ENCODE data around the gene IL6R.
"Not testable (repeated sequence)": the region's sequence is repeated elsewhere in the genome, so short reads cannot be mapped to it uniquely, and the experiment has no call there.

IL6R gene

DNA sequence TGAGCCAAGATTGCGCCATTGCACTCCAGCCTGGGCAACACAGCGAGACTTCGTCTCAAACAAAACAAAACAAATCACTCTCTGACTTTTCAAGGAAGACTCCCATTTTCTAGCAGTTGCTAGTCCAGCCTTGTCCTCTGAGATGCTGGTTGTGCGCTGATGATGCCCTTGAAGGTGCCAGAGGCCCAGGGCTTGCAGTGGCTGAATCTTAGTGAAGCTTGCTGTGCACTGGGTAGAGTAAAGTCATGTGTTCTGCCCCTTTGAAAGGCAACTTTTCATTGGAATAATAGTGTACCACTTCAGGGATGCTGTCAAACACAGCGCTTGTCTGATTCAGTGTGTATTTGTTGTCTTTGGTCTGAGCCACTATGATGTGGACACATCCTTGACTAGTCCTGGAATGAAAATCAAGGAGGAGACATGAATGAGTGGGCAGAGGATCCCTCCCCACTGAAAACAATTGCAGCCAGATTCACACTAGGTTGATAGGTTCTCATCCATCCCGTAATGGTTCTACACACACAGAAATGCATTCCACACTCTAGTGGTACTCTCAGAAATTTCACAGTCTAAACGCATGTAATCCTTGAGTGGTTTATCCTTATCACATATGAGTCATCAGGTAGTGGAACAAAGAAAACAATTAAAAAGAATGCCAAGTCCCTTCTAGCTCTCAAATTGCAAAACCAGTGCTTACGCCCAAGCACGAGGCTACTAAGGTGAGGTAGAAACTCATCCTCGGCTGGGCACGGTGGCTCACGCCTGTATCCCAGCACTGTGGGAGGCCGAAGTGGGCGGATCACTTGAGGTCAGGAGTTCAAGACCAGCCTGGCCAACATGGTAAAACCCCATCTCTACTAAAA is 79.0 kb downstream of the IL6R start:
- peak; percentile 33 for DNase-seq (ENCODE audit: low read depth)

DNA sequence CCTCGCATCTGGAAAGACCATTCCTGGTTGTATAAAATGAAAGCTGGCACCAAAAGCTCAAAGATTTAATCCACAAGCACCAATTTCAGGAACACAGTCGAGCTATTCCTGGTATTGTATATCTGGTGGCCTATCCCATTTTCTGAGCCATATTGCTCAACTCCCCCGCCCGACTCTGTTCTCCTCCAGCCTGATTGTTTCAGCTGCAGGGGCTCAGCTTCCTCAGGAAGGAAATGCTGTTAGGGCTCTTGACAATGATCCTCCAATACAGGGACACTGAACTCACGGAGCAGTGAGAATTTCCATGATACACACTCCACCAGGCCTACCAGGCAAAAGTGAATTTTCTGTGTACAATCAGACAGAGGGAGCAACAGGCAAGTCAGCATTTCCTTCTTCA is 80.0 kb downstream of the IL6R start:
- DNase-seq (ENCODE audit: low read depth) = no peak

DNA sequence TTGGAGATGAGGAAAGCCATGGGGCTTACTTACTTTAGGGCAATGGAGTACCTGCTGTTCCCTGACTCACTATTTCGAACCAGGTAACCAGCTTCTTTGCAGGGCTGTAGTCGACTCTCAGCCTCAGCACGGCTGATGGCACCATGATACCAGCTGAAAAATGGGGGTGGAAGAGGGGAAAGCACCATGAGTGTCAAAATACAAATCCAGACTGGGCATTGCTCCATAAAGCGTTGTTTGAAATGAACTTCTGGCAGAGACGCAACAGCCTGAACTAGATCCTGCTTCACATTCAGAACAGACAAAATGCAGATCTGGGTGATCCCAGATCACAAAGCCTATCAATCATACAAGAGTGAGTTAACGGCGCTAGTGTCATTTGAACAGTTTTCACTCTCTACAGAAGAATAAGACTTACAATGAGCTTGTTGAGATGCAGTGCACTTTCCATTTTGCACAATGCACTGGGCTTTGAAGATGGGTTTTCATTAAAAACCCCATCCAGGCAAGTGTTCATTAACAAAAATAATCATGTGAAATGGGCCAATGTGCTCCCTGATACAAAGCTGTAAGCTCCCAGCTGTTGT is 80.9 kb downstream of the IL6R start:
- no peak for DNase-seq (ENCODE audit: low read depth)

DNA sequence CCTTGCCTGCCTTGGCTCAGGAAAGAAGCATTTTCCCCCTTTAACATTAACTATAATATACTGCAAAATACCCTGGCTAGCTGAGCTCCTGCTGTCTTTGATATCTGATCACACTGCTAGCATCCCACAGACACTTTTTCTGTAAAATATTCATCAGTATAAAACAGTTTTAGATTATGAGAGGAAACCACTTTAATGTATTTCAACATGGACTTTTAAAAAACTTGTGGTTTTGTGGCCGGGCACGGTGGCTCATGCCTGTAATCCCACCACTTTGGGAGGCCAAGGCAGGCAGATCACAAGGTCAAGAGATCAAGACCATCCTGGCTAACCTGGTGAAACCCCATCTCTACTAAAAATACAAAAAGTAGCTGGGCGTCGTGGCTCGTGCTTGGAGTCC is 81.6 kb downstream of the IL6R start:
- not testable (repeated sequence) for DNase-seq (ENCODE audit: low read depth)

DNA sequence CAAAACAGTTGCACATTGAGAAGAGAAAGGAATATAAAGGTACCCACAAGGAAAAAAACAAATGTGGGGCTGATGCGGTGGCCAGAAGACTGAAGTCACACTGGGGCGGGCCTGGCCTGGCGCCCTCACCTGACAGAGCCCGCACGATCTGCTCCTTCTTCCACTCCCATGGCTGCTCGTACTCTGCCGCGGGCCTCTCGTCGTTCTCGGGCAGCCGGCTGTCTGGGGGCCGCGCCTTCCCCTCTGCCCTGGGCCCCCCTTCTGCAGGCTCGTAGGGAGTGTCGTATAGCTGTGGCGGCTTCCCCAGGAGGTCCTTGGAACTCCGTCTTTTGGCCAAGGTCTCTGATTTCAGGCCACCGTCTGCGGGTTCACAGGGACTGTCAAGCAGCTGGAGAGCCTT is 83.8 kb downstream of the IL6R start:
- DNase-seq (ENCODE audit: low read depth) = no peak

DNA sequence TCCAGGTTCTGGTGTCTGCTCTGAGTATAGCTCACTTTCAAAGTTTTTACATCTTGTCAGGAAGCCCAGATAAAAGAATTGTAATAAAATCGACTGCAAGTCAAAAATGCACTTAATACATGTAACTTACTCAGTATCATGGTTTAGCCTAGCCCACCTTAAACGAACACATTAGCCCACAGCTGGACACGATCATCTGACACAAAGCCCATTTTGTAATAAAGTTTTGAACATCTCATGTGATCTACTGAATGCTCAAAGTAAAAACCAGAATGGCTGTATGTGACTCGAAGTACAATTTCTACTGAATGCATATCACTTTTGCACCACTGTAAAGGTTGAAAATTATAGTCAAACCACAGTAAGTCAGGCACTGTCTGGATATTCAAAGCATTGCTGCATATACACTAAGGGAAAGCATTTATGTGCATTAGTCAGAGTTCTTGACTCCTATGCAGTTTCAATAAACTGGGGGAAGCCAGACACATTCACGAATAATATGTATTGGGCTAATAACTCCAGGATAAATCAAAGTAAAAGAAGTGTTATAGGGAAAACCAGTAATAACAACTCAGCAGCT is 84.6 kb downstream of the IL6R start:
- no peak for DNase-seq (ENCODE audit: low read depth)

DNA sequence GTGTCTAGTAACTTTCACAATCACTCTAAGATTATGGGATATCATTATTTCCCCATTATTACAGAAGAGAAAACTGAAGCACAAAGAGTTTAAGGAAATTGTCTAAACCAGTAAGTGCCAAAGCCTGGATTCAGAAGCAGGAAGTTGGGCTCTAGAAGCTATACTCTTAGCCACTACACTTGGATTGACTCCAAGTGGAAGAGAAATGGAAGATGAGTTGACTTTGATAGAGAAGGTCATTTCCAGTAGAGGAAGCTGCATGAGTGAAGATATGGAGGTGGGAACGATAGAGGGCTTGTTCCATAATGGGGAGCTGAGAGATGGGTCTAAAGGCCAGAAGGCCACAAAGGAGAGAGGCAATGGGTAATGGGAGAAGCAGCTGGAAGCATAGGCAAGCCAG is 85.2 kb downstream of the IL6R start:
- no peak for DNase-seq (ENCODE audit: low read depth)

DNA sequence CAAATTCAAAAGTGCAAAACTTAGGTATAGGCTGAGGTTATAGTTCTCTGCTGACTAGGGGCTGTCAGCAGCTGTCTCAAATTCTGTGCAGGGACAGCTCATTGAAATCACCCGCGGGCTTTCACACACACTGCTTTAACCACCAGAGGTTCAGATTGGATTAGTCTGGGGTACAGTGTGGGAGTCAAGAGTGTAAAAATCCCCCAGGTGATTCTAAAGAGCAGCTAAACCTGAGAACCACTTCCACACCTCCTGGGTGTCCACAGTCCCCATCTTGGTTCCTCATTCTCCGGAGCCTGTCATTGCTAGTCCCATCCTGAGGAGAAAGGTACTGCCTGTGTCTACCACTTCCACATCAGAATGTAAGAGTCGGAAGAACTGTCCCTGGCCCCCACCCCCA is 87.0 kb downstream of the IL6R start:
- DNase-seq (ENCODE audit: low read depth) = no peak

DNA sequence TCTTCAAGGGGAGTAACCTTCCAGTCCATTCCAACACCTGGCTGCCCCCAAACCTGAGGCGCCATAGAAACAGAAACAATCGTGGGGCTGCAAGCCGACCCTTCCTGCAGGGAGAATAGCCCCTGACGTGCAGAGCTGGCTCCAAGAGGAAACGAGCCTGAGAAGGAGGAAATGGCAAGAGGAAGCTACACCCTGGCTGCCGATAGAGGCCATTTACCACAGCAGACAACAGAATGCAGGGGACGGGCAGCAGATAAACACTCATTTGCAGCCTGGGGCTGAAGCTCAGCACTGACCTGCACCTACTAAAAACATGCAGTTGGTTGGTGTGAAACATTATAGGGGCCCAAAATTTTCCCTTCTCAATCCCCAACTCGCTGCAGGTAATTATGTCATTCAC is 88.1 kb downstream of the IL6R start:
- DNase-seq (ENCODE audit: low read depth) = no peak

DNA sequence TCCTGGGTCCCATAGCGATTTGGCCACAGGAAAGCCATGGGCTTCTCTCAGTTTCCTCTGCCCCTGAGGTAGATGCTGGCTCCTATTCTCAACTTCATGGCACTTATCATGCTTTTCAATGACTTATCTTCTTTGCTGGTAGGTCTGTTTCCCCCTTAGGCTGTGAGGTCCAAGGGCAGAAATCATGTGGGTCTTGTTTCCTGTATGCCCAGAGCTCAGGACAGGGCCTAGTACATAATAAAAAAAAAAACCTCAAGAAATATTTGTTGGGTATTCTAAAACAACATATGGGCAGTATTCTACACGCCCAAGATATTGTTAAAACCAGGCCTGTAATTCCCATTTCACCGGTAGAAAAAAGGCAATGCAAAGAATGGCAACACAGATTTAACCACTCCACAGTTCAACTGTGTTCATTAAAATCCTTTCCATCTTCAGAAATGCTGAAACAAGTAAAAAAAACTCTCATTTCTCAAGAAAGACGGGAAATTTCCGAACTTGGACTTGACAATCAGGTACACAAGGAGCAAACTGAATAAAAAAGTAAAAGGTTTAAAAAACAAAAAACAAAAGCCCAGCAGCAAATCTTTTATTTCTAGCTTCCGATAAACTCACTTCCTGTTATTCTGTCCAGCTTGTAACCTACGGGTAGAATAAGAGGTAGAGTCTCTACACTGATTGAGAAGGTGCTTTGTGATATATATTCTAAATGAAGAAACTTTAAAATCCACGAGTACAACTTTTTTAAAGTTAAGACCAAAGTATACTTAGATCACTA is 90.5 kb downstream of the IL6R start:
- no peak for DNase-seq (ENCODE audit: low read depth)

DNA sequence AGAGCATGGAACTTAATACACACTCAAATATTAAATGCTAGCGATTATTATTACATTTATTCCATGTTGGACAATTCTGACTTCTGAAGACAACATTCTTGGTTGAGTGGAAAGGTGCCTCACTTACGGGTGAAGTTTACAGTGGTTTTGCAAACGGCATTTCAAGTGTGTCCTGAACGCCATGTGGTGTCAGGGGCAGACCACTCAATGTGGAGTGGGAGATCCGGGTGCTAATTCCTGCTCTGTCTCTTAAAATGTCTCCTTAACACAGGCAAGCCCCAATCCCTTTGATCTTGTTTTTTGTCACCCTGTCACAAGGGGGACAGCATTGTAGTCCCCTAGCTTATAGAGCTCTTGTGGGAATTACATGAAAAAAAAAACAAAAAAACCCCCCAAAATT is 91.2 kb downstream of the IL6R start:
- DNase-seq (ENCODE audit: low read depth) = no peak

DNA sequence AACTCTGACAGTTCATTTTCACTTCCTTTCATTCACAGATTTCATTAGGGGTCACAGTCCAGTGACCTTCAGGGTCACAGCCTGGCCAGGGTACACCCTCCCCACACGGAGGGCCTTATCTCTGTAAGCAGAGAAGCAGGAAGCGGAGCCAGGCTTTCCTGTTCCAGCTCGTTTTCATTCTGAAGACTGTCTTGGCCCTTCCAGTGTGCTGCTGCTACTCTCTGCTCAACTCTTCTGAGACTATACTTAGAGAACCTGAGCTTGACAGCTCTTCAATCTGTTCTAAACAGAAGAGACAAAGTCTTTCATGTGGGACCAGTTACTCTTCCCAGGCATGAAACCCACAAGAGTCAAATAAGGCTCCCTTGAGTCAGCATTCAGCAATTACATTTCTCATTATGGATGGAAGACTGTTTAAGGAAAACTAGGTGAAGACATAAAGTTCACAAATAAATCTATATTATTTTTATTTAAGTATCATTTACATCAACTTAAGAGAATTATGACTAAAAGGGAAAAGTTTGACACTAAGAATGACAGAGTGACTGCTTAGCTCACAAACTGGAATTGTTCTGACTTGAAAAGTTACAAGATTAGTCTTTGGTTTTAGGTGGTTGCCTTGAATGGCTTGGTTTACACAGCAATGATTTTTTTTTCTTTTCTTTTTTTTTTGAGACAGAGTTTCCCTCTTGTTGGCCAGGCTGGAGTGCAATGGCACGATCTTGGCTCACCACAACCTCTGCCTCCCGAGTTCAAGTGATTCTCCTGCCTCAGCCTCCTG is 92.1 kb downstream of the IL6R start:
- no peak for DNase-seq (ENCODE audit: low read depth)

DNA sequence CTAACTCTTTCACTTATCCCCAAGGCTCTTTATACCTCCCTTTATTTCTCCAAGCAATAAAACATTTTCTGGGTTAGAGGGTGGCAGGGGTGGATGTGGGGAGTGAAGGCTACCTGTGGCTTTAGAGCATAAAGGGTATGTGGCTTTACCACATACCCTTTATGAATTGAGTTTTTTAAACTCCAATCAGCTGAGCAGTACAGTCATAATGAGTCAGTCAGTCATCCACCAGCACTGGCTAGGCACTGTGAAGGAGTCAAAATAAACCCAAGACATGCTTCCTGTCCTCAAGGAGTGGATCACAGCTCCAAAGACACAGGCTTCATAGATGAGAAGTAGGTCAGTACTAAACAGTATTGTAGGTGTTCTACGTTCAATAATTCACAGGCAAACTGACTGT is 94.3 kb downstream of the IL6R start:
- no peak for DNase-seq (ENCODE audit: low read depth)

DNA sequence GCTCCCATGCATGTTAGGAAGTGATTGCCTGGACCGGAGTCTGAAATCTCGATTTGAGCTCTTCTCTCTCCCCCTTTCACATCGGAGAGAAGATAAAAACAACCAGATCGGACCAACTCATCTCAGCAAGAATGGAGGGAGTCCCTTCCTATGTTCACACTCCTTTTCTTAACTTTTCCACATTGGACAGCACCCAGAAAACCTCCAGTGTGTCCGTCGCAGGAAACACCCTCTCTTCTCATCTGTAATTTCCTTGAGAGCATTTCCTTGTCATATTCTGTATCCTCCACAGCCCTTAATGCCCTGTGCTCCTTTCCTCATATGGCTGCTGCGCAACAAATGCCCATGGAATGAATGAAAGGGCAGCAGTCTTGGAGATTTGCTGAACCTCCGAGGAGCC is 95.4 kb downstream of the IL6R start:
- DNase-seq (ENCODE audit: low read depth) = no peak

DNA sequence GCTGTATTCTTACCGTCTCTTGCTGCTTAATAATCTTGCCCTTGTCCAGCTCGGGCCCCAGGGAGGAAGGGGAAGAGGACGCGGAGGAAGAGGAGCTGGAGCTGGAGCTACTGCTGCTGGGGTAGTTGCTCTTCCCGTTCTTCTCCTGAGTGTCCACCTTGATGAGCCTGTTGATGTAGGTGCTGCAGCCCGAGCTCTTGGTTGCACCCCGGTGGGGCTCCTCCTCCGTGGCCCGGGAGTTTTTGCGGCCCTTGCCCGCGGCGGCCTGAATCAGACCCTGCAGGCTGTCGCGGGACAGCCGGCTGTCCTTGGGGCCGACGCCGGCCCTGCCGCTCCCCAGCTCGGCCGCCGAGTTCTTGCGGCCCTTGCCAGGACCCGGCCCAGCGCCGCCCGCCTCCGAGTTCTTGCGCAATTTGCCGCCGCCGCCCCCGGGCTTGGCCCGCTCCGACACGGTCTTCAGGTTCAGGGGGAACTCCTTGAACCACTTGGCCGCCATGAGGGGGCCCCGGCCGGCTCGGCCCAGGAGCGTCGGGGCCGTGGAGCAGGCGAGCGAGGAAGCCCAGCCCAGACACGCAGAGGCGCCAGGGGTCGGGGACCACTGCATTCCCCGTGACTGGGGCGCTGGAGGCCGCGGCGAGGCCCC is 96.4 kb downstream of the IL6R start:
- no peak for DNase-seq (ENCODE audit: low read depth)

DNA sequence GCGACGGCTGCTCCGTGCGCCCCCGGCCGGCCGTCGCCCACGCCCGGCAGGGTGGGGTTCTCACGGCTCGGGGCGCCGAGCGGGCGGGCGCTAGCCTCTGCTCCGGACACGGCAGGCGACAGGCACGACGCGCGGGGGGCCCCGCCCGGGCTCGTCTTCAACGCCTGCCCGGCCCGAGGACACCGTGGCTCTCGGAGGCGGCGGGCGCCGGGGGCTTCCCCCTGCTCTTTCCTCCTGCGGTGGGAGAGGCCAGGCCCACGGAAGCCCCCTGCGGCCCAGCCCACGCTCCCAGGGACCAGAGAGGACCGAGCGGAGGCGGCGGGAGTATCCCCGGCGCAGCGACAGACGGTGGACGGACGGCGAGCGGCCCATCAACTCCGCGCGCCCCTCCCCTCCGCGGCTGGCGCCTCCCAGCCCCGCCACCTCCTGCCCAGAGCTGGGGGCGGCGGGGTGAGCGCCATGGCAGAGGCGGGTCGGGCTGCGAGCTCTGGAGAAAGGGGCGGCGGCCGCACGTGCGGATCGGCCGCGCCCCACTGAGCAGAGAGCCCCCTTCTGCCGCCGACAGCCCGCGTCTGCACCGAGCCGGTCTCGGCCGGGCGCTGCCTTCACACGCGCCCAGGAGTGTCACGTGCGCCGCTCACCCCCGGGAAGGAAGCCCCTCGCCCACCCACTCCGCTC is 97.1 kb downstream of the IL6R start, which contains the start of the genes SHE and TDRD10:
Gene SHE (minus strand): TSS at position 347 of the 678 bp plus-strand sequence. CDS start 386 bp downstream, outside the sequence.
Gene TDRD10 (plus strand): TSS at position 154 of the 678 bp plus-strand sequence. CDS start 4,685 bp downstream, outside the sequence.
- DNase-seq (ENCODE audit: low read depth) = no peak

DNA sequence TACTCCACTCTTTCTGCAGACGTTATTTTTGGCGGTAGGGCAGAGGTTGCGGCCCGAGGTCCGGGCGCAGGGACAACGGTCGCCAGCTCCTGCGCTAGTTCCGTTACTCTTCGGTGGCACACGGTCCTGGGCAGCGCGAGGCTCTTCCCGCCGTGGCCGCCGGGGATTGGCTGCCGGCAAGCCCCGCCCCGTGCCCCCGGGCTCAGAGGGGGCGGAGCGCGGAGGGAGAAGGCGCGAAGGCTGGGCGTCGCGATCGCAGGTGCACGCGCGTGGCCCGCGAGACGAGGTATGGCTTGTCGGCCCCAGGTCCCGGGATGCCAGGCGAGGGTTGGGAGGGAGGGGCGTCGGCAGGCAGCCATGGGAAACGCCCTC is 97.6 kb downstream of the IL6R start:
- DNase-seq (ENCODE audit: low read depth) = no peak

DNA sequence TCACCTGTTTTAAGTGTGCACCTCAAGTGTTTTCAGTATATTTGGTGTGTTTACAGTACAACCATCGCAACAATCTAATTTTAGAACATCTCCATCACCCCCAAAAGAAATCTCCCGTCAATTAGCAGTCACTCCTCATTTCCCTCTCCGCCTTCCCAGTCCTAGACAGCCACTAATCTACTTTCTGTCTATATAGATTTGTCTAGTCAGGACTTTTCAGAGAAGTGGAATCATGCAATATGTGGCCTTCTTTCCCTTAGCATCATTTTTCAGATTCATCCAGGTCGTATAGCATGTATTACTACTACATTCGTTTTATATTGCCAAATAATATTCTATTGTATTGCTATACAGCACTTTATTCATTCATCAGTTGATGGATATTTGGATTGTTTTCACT is 98.8 kb downstream of the IL6R start:
- DNase-seq (ENCODE audit: low read depth) = no peak

DNA sequence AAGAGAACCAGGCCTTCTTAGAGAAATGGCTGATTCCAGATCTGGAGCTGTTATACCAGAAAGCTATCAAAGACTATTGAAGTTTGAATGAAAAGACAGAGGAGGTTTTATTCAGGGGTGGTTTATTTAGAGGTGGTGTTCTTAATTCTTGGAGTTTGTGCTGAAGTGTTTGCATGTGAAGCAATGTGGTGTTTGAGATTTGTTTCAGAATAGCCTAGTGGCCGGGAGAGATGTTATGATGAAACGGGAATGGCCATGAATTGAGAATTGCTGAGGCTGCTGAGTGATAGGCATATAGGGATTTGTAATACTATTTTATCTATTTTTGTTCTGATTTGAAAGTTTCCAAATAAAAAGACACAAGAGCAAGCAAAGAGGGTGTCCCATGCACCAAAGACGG is 107.6 kb downstream of the IL6R start:
- no peak for DNase-seq (ENCODE audit: low read depth)

DNA sequence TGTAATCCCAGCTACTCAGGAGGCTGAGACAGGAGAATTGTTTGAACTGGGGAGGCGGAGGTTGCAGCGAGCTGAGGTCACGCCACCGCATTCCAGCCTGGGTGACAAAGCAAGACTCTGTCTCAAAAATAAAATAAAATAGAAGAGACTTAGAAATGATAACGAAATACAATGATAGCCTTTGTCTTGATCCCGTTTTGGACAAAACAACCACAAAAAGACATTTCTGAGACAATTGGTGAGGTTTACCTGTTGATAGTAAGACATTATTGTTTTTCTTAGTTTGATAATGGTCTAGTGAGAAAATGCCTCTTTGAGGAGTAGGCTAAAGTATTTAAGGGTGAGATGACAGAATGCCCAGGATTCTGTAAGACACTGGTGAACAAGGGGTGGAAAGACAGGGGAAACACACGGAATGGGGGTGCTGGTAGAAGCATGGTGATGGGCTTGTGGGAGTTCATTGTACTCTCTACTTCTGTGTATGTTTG is 109.0 kb downstream of the IL6R start:
- no peak for DNase-seq (ENCODE audit: low read depth)

Data from HS-5 (cell line).